ENCODE results near the gene HERPUD1.

HERPUD1 gene

DNA sequence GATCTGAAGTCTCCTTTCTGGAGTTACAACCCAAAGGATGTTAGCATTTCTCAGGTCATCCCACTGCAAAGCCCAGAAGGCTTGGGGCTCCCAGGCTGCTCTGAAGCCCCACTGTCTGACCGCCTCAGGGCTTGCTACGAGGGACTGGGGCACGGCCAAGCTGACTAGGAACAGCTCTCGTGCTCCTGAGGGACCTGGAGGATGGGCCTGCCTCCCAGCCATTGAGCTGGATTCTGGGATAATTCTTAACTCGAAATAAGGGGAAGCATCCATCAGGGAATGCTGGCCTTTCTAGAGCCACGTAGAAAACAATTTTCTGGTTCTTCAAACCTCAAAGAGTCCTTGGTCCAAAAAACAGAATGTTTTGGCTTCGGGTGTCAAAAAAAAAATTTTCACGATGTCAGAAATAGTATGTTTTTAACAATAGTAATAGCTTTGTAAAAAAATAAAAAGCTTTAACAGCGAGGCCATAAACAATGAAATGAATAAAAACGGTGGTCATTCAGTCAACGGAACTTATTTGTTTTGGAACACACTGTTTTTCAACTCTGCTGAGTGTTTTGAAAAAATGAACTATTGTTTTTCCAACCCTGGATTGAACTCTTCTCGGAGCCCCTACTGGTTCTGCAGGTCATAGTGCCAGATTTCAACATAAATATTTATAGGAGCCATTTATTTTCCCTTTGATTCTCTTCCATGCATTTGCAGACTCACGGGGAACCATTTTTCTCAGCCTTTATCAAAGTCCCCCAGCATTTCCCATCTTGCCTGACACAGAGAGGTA is 16.4 kb upstream of the HERPUD1 start:
- Histone ChIP-seq H3K9me3 (ENCODE audit: low read length) (no peaks in the 10 kb centered on the region), H3K27me3 (ENCODE audit: insufficient read depth, low read length) (peaks cover 7% of the 10 kb centered on the region), H2AFZ (ENCODE audit: low read depth, low read length) (no peak overlapping the region), H3K36me3 (ENCODE audit: insufficient read depth, low read length) (no peaks in the 10 kb centered on the region), H3K4me3 (ENCODE audit: low read length) (no peak overlapping the region), H3K4me1 (ENCODE audit: insufficient read depth, low read length) (peaks cover 25% of the 10 kb centered on the region)

DNA sequence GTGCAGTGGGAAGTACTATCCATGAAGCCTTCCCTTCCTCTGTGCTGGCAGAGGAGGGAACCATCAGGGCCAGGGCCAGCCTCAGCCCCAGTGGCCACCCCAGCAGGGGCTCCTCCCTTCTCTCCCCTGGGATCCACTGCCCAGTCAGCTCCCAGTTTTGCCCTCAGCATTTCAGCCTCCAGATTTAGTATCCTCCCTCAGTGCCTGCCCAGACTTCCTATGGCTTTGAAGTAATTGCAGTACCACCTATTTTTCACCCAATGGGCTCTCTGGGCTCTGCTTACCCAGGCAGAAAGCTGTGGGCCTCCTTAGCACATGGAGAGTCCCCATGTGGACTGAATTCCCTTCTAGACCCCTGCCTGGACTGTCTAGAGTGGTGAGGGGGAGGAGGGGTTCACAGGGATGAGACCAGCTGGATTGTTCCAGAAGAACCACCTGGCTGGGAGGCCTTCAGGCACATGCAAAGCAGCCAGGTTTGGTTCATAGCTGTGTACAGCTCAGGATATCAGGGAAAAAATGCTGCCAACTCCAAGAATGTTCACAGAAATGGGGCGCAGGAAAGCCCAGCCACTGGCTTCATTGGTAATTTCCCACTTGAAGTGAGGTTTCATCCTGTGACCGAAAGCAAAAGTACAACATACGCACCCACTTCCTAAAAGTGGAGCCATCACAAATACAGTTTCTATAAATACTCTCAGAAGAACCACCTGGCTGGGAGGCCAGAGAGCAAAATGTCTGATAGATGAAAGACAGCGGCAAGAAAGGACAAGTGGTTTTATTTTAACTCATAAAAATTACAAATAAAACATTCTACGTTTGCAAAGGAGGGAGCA is 15.2 kb upstream of the HERPUD1 start:
- Histone ChIP-seq H2AFZ (ENCODE audit: low read depth, low read length) (no peak overlapping the region), H3K36me3 (ENCODE audit: insufficient read depth, low read length) (no peaks in the 10 kb centered on the region)

DNA sequence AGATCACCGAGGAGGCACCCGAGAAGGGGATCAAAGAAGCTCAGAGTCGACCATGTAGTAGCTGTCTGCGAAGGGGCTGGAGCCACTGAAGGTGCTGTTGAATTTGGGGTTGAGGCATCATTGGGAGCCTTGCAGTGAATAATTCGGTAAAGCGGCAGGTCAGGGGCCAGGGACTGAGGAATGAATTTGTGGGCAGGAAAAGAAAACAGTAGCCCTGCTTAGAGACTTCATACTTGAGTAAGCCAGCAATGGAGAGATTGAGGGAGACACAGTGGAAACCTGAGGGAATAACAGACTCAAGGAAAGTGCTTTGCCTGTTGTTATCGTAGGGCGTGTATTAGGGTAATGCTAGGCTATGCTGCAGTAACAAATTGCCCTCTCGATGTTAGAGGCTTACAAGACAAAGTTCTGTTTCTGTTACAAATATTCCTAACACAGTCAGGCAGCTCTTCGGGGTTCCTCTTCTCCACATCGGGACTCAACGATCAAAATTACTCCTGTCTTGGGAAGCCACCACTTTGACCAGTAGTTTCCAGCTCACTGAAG is 13.4 kb upstream of the HERPUD1 start:
- no peaks in the 10 kb centered on the region for H3K9me3 ChIP-seq (ENCODE audit: low read length)
- H3K4me3 ChIP-seq (ENCODE audit: low read length), result no peak overlapping the region
- peaks cover 12% of the 10 kb centered on the region for H3K27me3 ChIP-seq (ENCODE audit: insufficient read depth, low read length)
- no peak overlapping the region for H2AFZ ChIP-seq (ENCODE audit: low read depth, low read length)
- peaks cover 12% of the 10 kb centered on the region for H3K4me1 ChIP-seq (ENCODE audit: insufficient read depth, low read length)
- H3K36me3 ChIP-seq (ENCODE audit: insufficient read depth, low read length), result no peaks in the 10 kb centered on the region

More for the DNA sequence above, 15.2 kb upstream of the HERPUD1 start:
- no peaks in the 10 kb centered on the region for H3K9me3 ChIP-seq (ENCODE audit: low read length)
- H3K27me3 ChIP-seq (ENCODE audit: insufficient read depth, low read length), result peaks cover 12% of the 10 kb centered on the region
- H3K4me3 ChIP-seq (ENCODE audit: low read length), result no peak overlapping the region
- peaks cover 22% of the 10 kb centered on the region for H3K4me1 ChIP-seq (ENCODE audit: insufficient read depth, low read length)

DNA sequence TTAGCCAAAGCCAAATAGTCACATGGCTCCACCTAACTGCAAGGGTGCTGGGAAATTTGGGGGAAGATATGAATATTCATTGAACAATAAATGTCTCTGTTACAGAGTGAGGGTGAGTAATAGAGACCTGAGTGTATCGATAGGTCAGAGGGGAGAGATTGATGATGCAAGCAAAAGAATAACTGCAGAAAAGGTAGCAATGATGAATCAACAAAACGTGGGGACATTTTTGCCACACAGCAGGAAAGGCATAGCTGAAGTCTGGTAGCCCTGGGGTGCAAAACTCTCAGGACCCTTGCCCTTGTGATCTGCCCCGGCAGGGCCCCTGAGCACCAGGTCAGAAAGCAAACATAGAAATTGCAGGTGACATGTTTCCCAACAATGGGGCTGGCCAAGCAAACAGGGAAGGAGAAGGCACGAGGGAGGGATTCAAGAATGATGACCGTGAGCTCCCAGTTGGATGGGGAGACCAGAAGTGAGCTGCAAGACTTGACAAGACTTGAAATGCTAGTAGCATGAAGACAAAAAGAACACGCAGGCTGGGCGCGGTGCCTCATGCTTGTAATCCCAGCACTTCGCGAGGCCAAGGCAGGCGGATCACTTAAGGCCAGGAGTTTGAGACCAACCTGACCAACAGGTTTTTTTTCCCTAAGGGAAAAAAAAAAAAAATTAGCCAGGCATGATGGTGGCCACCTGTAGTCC is 12.7 kb upstream of the HERPUD1 start:
- no peak overlapping the region for H3K4me3 ChIP-seq (ENCODE audit: low read length)
- H3K9me3 ChIP-seq (ENCODE audit: low read length), result no peaks in the 10 kb centered on the region
- H3K4me1 ChIP-seq (ENCODE audit: insufficient read depth, low read length), result peaks cover 12% of the 10 kb centered on the region
- H2AFZ ChIP-seq (ENCODE audit: low read depth, low read length), result no peak overlapping the region
- no peaks in the 10 kb centered on the region for H3K36me3 ChIP-seq (ENCODE audit: insufficient read depth, low read length)
- peaks cover 12% of the 10 kb centered on the region for H3K27me3 ChIP-seq (ENCODE audit: insufficient read depth, low read length)

DNA sequence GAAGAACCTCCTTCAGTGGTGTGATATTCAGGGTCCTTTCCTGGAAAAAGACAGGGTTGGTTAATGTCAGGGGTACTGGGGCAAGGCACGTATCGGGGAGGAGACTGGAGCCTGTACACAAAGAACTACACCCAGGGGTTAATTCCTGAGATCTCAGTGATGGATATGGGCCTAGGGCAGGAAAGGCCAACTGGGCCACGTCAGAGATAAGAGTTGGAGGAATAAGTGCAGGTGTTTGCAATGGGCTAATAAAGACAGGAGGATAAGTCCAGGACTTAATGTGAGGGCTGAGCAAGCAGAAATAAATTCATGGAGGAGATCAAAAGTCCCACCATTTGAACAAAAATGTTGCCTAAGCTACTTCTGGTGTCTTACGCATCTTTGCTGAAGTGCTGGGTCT is 10.4 kb upstream of the HERPUD1 start:
- Histone ChIP-seq H3K27me3 (ENCODE audit: insufficient read depth, low read length) (peaks cover 12% of the 10 kb centered on the region), H3K4me1 (ENCODE audit: insufficient read depth, low read length) (no peaks in the 10 kb centered on the region)

DNA sequence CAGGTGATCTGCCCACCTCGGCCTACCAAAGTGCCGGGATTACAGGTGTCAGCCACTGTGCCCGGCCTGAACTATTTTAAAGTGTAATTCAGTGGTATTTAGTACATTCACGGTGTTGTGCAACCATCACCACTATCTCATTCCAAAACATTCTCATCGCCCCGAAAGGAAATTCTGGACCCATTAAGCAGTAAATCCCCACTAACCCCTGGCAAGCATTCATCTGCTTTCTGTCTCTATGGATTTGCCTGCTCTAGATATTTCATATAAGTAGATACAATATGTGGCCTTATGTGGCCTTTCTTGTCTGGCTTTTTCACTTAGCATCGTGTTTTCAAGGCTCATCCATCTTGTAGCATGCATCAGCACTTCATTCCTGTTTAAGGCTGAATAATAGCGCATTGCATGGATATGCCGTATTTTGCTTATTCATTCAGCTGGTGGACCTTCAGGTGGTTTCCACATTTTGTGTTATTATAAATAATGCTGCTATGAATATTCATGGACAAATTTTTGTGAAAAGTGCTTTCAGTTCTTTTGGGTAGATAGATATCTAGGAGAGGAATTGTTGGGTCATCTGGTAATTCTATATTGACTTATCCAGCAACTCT is 8.4 kb upstream of the HERPUD1 start:
- Histone ChIP-seq H2AFZ (ENCODE audit: low read depth, low read length) (no peak overlapping the region), H3K9me3 (ENCODE audit: low read length) (no peaks in the 10 kb centered on the region), H3K4me1 (ENCODE audit: insufficient read depth, low read length) (no peaks in the 10 kb centered on the region), H3K36me3 (ENCODE audit: insufficient read depth, low read length) (no peaks in the 10 kb centered on the region), H3K4me3 (ENCODE audit: low read length) (no peak overlapping the region), H3K27me3 (ENCODE audit: insufficient read depth, low read length) (peaks cover 9% of the 10 kb centered on the region)

More for the DNA sequence above, 10.4 kb upstream of the HERPUD1 start:
- Histone ChIP-seq H3K36me3 (ENCODE audit: insufficient read depth, low read length) (no peaks in the 10 kb centered on the region), H3K4me3 (ENCODE audit: low read length) (no peak overlapping the region), H2AFZ (ENCODE audit: low read depth, low read length) (no peak overlapping the region), H3K9me3 (ENCODE audit: low read length) (no peaks in the 10 kb centered on the region)

DNA sequence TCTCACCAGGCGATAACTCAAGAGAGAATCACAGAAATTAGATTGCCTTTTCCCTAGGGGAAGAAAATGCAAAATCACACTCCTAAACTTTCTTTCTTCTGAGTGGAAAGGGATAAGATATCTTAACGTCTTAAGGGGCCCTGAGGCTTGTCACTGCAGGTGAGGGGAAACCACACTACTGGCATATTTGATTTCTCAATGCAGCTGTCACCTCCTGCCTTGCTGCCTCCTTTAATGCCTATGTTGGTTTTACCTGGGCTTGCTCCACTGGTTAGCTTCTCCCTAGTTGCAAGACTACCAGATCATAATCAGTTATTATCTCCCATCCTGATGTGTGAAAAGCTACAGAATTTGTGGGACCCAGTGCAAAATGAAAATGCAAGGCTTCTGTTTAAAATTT is 4.5 kb upstream of the HERPUD1 start:
- Histone ChIP-seq H3K4me3 (ENCODE audit: low read length) (no peak overlapping the region), H3K36me3 (ENCODE audit: insufficient read depth, low read length) (no peaks in the 10 kb centered on the region), H3K27me3 (ENCODE audit: insufficient read depth, low read length) (no peaks in the 10 kb centered on the region), H2AFZ (ENCODE audit: low read depth, low read length) (no peak overlapping the region), H3K9me3 (ENCODE audit: low read length) (no peaks in the 10 kb centered on the region), H3K4me1 (ENCODE audit: insufficient read depth, low read length) (peaks cover 5% of the 10 kb centered on the region)

DNA sequence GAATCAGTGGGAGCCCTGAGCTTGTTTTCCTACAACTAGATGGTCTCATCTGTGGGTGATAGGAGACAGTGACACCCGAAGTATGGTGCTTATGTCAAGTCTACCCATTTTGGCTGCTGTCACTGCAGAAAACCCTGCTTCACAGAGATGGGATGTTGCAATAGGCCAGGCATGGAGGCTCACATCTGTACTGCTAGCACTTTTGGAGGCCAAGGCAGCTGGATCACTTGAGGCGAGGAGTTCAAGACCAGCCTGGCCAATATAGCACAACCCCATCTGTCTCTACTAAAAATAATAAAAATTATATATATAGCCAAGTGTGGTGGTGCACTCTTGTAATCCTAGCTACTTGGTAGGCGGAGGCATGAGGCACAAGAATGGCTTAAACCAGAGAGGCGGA is 2.3 kb upstream of the HERPUD1 start:
- no peaks in the 10 kb centered on the region for H3K27me3 ChIP-seq (ENCODE audit: insufficient read depth, low read length)
- peaks cover 20% of the 10 kb centered on the region for H3K4me1 ChIP-seq (ENCODE audit: insufficient read depth, low read length)
- H3K9me3 ChIP-seq (ENCODE audit: low read length), result no peaks in the 10 kb centered on the region
- no peak overlapping the region for H2AFZ ChIP-seq (ENCODE audit: low read depth, low read length)
- no peak overlapping the region for H3K4me3 ChIP-seq (ENCODE audit: low read length)
- H3K36me3 ChIP-seq (ENCODE audit: insufficient read depth, low read length), result no peaks in the 10 kb centered on the region

DNA sequence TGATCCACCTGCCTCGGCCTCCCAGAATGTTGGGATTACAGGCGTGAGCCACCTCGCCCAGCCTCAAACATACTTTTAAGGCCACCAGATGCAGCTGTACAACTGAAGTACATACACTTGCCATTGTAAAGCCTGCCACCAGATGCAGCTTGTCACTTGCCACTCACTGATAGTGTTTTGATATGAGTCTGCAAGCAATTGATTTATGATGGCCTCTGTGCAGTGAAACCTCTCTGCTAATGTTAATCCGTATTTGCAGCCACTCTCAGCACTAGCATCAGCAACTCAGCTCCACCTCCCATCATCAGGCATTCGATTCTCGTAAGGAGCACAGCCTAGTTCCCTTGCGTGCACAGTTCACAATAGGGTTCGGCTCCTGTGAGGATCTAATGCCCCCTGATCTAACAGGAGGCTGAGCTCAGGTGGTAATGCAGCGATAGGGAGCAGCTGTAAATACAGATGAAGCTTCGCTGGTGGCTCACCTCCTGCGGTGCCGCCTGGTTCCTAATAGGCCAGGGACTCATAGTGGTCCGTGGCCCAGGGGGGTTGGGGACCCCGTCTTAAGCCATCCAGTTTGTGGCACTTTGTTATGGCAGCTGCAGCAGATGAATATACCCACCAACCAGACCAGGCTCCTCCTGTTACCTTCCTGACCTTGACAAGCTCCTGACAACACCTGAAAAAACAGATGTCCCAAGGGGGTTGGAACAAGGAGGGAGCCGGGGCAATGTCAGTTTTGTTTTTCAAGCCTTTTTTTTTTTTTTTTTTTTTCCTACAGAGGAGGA is 1.3 kb upstream of the HERPUD1 start:
- Histone ChIP-seq H3K36me3 (ENCODE audit: insufficient read depth, low read length) (peaks cover 6% of the 10 kb centered on the region), H3K4me3 (ENCODE audit: low read length) (no peak overlapping the region), H2AFZ (ENCODE audit: low read depth, low read length) (peak overlapping the region; percentile 11), H3K9me3 (ENCODE audit: low read length) (no peaks in the 10 kb centered on the region), H3K27me3 (ENCODE audit: insufficient read depth, low read length) (no peaks in the 10 kb centered on the region), H3K4me1 (ENCODE audit: insufficient read depth, low read length) (peaks cover 20% of the 10 kb centered on the region)

DNA sequence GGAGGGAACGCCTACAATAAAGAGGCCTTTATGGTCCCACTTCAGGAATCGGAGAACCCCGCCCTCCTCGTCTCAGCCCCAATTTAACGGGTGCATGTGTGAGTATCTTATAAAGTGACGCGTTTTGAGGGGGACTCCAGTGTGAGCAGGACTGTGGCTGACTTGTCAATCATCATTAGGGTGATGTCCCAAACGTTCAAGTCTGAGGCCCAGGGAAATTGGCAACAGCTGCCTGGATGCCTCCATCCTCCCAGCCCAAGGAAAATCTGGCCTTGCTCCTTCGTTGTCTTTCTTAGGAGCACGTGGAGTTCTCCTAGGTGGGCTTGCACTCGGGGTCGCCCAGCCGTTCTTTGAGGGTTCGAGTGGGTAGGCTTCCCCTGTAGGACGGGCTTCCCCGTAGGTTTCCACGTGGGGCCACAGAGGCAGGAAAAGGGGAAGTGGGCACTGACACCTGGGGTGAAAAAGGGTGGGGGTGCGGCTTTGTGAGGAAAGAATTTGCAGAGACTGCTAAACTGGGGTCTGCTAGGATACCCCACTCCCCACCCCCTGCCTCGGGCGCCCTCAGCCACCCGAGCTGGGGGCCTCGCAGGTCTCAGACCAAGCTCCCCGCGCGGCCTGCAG is 561 bp upstream of the HERPUD1 start:
- no peaks in the 10 kb centered on the region for H3K9me3 ChIP-seq (ENCODE audit: low read length)
- peak overlapping the region; percentile 71 for H2AFZ ChIP-seq (ENCODE audit: low read depth, low read length)
- H3K36me3 ChIP-seq (ENCODE audit: insufficient read depth, low read length), result peaks cover 7% of the 10 kb centered on the region
- H3K4me1 ChIP-seq (ENCODE audit: insufficient read depth, low read length), result peaks cover 20% of the 10 kb centered on the region
- no peaks in the 10 kb centered on the region for H3K27me3 ChIP-seq (ENCODE audit: insufficient read depth, low read length)
- H3K4me3 ChIP-seq (ENCODE audit: low read length), result peak overlapping the region; percentile 82

DNA sequence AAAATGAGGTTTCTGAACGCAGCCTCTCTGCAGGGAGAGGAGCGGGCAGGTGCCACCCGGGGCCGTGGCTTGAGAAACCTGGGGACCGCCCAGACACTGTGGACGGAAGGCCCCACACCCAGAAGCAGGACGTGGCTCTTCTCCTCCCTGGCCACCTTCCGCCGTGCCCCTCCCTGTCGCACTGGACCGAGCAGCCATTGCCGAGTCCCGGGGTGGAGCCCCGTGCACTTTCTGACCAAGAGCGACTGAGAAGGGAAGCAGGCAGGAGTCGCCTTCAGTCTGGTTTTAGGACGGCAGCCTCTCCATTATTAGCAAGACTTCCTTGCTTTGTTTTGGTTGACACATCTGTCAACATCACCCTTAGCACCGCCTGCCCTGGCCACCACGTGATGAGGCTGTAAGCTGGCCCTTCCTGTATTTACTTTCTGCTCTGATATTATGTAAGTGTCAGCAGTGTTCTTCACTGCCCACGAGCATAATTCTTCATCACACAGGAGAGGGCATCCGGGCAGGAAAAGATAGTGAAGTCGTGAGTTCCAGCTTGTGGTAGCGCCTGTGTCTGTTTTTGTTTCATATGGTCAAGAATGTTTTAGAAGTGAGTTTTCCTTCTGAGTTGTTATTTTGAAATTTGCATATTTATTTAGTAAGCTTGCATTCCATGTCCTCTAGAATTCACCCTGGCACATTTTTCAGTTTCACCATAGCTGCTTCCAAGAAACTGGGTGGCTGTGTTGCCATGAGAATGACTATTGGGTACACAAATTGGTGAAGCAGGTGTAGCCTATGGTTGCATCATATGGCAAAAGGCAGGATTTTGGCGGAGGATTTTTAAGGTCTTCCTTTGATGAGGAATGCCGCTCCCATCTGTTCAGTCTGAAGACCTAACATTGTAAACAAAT is 1.0 kb downstream of the HERPUD1 start:
- Histone ChIP-seq H2AFZ (ENCODE audit: low read depth, low read length) (peak overlapping the region; percentile 71), H3K27me3 (ENCODE audit: insufficient read depth, low read length) (no peaks in the 10 kb centered on the region), H3K4me3 (ENCODE audit: low read length) (peak overlapping the region; percentile 82), H3K9me3 (ENCODE audit: low read length) (no peaks in the 10 kb centered on the region), H3K4me1 (ENCODE audit: insufficient read depth, low read length) (peaks cover 20% of the 10 kb centered on the region), H3K36me3 (ENCODE audit: insufficient read depth, low read length) (peaks cover 23% of the 10 kb centered on the region)
